IMR-90 (cell line): ENCODE measurements around the gene MSI2.
A peak's percentile ranks its signal among the peaks of the same experiment; 100 is the strongest.

Experiments used
- BHLHE40 ChIP-seq: fragments of 150-350 bp; IDR thresholded peaks from 2 replicates; pipeline ENCODE4 v1.6.1; 2016; ENCODE audit warnings: mild to moderate bottlenecking, low read depth, low read length
- CEBPB ChIP-seq: IDR thresholded peaks from 2 replicates; pipeline ENCODE4 v1.6.1; 2012; ENCODE audit warnings: low read depth, low read length, improper control_type of control experiment
- MAFK ChIP-seq: IDR thresholded peaks from 2 replicates; pipeline ENCODE4 v1.6.1; 2012; ENCODE audit warnings: low read depth, low read length, improper control_type of control experiment
- MAZ ChIP-seq: IDR thresholded peaks from 2 replicates; pipeline ENCODE4 v1.6.1; 2012; ENCODE audit warnings: low read depth, mild to moderate bottlenecking, low read length, improper control_type of control experiment, moderate library complexity, borderline replicate concordance
- MXI1 ChIP-seq: IDR thresholded peaks from 2 replicates; pipeline ENCODE4 v1.6.1; 2012; ENCODE audit warnings: low read depth, mild to moderate bottlenecking, low read length, moderate library complexity, borderline replicate concordance
- POLR2A ChIP-seq: IDR thresholded peaks from 2 replicates; pipeline ENCODE4 v1.6.1; 2012; ENCODE audit warnings: mild to moderate bottlenecking, low read depth, low read length
- RAD21 ChIP-seq: IDR thresholded peaks from 2 replicates; pipeline ENCODE4 v1.6.1; 2012; ENCODE audit warnings: low read length, improper control_type of control experiment
- RCOR1 ChIP-seq: IDR thresholded peaks from 2 replicates; pipeline ENCODE4 v1.6.1; 2012; ENCODE audit warnings: mild to moderate bottlenecking, low read length, improper control_type of control experiment; ENCODE audit not compliant: insufficient replicate concordance
- RFX5 ChIP-seq: IDR thresholded peaks from 2 replicates; pipeline ENCODE4 v1.8.0; 2012; ENCODE audit warnings: low read depth, mild to moderate bottlenecking, low read length, moderate library complexity
- TF ChIP-seq, protein P1 (sequence below): conservative IDR thresholded peaks from 2 replicates; pipeline ENCODE4 v1.5.1; 2012; ENCODE audit warnings: mild to moderate bottlenecking, low read depth, low read length, improper control_type of control experiment
- TF ChIP-seq, protein P2 (sequence below): fragments of 150-350 bp; IDR thresholded peaks from 2 replicates; pipeline ENCODE4 v1.6.1; 2016; ENCODE audit warnings: low read depth, mild to moderate bottlenecking, low read length, moderate library complexity, borderline replicate concordance
- TF ChIP-seq, protein P3 (sequence below): fragments of 150-350 bp; IDR thresholded peaks from 2 replicates; pipeline ENCODE4 v1.6.1; 2017; ENCODE audit warnings: mild to moderate bottlenecking, antibody characterized with exemption, low read length, low read depth

DNA sequence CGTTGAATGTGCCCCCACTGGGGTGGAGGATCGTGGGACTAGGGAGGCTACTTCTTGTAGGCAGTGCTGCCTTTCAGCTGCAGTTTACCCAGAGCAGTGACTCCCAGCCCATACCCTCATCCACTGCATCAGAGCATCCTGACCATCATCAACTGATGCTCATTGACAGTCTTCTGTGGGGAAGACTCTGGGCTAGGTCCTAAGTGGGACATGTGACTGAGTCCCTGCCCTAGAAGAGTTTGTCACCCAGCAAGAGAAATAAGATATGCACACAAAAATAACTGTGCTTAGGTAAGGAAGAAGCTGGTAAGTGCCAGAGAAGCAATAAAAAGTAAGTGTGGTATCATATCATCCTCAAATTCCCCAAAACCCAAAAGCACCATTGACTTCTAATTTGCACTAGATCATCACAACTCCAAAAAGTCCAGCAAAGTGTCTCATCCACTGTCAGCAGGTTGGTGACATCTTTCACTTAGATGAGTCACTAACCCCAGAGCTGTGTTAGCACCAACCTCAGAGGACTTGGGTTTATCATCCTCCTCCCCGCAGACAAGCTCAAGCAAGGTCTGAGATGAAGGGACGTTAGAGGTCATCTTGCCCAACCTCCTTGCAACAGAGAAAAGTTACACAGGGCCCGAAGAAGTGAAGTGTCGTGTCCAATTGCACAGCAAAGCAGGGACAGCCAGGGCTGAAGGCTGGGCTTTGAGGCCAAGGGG is 389.8 kb downstream of the MSI2 start:
- TF ChIP-seq, protein P1, sequence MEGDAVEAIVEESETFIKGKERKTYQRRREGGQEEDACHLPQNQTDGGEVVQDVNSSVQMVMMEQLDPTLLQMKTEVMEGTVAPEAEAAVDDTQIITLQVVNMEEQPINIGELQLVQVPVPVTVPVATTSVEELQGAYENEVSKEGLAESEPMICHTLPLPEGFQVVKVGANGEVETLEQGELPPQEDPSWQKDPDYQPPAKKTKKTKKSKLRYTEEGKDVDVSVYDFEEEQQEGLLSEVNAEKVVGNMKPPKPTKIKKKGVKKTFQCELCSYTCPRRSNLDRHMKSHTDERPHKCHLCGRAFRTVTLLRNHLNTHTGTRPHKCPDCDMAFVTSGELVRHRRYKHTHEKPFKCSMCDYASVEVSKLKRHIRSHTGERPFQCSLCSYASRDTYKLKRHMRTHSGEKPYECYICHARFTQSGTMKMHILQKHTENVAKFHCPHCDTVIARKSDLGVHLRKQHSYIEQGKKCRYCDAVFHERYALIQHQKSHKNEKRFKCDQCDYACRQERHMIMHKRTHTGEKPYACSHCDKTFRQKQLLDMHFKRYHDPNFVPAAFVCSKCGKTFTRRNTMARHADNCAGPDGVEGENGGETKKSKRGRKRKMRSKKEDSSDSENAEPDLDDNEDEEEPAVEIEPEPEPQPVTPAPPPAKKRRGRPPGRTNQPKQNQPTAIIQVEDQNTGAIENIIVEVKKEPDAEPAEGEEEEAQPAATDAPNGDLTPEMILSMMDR: no peak
- TF ChIP-seq BHLHE40: no peak
- TF ChIP-seq MXI1: no peak
- TF ChIP-seq RAD21: no peak
- no peak for TF ChIP-seq MAFK
- TF ChIP-seq RFX5: no peak
- TF ChIP-seq POLR2A: no peak
- TF ChIP-seq, protein P2, sequence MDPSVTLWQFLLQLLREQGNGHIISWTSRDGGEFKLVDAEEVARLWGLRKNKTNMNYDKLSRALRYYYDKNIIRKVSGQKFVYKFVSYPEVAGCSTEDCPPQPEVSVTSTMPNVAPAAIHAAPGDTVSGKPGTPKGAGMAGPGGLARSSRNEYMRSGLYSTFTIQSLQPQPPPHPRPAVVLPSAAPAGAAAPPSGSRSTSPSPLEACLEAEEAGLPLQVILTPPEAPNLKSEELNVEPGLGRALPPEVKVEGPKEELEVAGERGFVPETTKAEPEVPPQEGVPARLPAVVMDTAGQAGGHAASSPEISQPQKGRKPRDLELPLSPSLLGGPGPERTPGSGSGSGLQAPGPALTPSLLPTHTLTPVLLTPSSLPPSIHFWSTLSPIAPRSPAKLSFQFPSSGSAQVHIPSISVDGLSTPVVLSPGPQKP: no peak
- no peak for TF ChIP-seq MAZ
- TF ChIP-seq CEBPB: peak; percentile 23; the same call in 1 of the 2 replicates
- TF ChIP-seq, protein P3, sequence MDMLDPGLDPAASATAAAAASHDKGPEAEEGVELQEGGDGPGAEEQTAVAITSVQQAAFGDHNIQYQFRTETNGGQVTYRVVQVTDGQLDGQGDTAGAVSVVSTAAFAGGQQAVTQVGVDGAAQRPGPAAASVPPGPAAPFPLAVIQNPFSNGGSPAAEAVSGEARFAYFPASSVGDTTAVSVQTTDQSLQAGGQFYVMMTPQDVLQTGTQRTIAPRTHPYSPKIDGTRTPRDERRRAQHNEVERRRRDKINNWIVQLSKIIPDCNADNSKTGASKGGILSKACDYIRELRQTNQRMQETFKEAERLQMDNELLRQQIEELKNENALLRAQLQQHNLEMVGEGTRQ: no peak
- no peak for TF ChIP-seq RCOR1
